Measurements from ENCODE around the gene RASSF6. TPM values are rescaled to one million over a fixed set of nuclear protein-coding genes. Genes with fewer than 3 reads are reported as not detected.

The RASSF6 gene, protein sequence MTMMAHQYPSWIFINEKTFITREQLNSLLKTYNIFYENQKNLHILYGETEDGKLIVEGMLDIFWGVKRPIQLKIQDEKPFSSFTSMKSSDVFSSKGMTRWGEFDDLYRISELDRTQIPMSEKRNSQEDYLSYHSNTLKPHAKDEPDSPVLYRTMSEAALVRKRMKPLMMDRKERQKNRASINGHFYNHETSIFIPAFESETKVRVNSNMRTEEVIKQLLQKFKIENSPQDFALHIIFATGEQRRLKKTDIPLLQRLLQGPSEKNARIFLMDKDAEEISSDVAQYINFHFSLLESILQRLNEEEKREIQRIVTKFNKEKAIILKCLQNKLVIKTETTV
- total RNA-seq (2021; fragmentation: NEBNext Ultra II Directional; extraction: Animal tissue kit (Norgen Biotek cat#: 25700)) (0.28 and 0.44 TPM in 2 replicates), polyA plus RNA-seq (2011; rRNA removed) (0.02 and 0.03 TPM in 2 replicates), polyA minus RNA-seq (2011; rRNA and poly(A)+ RNA removed) (0.13 and 0.20 TPM in 2 replicates)
- 0.03 TPM for polyA plus RNA-seq (2011; cell fraction: cytosol; rRNA removed)
- polyA plus RNA-seq (2011; cell fraction: nucleus; rRNA removed), result 0.06 TPM
- 0.06 to 0.09 TPM (median 0.08 TPM) in 3 of 4 replicates, not detected in the other for polyA plus RNA-seq (2012, experiment 1 of 2)
- not detected for polyA plus RNA-seq (2012, experiment 2 of 2)
- polyA plus RNA-seq (2013, experiment 1 of 2), result 0.55 TPM
- 0.55 TPM for polyA plus RNA-seq (2013, experiment 2 of 2)
- not detected for polyA minus RNA-seq (2011; cell fraction: cytosol; rRNA and poly(A)+ RNA removed)
- 1.4 TPM for polyA minus RNA-seq (2011; cell fraction: nucleus; rRNA and poly(A)+ RNA removed)
- long read RNA-seq, experiment 1, result 0 reads
- long read RNA-seq, experiment 2, full-length matches to known transcripts, result 1 of 1 reads
- long read RNA-seq, experiment 2, partial matches to known transcripts, result 0 of 1 reads
- long read RNA-seq, experiment 2, other reads (novel, unspliced or antisense), result 0 of 1 reads

- Histone ChIP-seq H2BK20ac (ENCODE audit: low read length) (no peak within 1 kb of the TSS), H3K9me3 (ENCODE audit: insufficient read depth in 2 of 2, low read depth in 1 of 2, low read length in 1 of 2) (no peaks in the 10 kb centered on the region), H2BK15ac (ENCODE audit: low read length) (no peak within 1 kb of the TSS), H3K9ac (replicated peaks in 1 of 4; ENCODE audit: extremely low read depth in 1 of 4, low read depth in 3 of 4, low read length in 3 of 4) (peak within 1 kb of the TSS in 1 of 4 experiments; percentile 22; a peak in 1 of 7 replicates), H4K8ac (ENCODE audit: extremely low read depth, insufficient read depth, low read length) (no peak within 1 kb of the TSS), H3K4ac (replicated peaks; ENCODE audit: insufficient read length, low read depth, low read length) (no peak within 1 kb of the TSS), H3K4me3 (ENCODE audit: extremely low read depth in 1 of 4, insufficient read depth in 2 of 4, low read depth in 3 of 4, low read length in 4 of 4) (peak within 1 kb of the TSS; percentile 27 to 55 (median 36); a peak in 5 of 8 replicates), H2BK12ac (ENCODE audit: low read depth, low read length) (no peak within 1 kb of the TSS), H3K79me1 (ENCODE audit: low read depth, low read length) (no peaks in the 10 kb centered on the region), H3K14ac (ENCODE audit: insufficient read length) (no peak within 1 kb of the TSS), H2BK5ac (ENCODE audit: low read depth, low read length) (no peak within 1 kb of the TSS), H2AK5ac (ENCODE audit: low read depth, low read length) (no peak within 1 kb of the TSS), H3K23me2 (ENCODE audit: low read depth, low read length) (no peaks in the 10 kb centered on the region), H3K4me1 (replicated peaks in 1 of 4; ENCODE audit: control insufficient read depth in 3 of 4, insufficient read depth in 4 of 4, low read length in 3 of 4) (peaks cover 0 to 5% (median 5%) of the 10 kb centered on the region in 4 experiments; a peak in 4 of 7 replicates), H3K27me3 (replicated peaks in 1 of 4; ENCODE audit: control insufficient read depth in 3 of 4, extremely low read depth in 1 of 4, insufficient read depth in 3 of 4, low read length in 3 of 4) (peaks cover 0 to 6% (median 3%) of the 10 kb centered on the region in 4 experiments; a peak in 2 of 7 replicates), H3K4me2 (ENCODE audit: insufficient read depth in 1 of 2, low read depth in 2 of 2, low read length in 2 of 2) (peak within 1 kb of the TSS; percentile 64 to 81), H4K20me1 (replicated peaks in 1 of 2; ENCODE audit: control insufficient read depth in 1 of 2, insufficient read depth in 2 of 2, low read length in 2 of 2) (no peaks in the 10 kb centered on the region), H3K79me2 (ENCODE audit: control insufficient read depth in 1 of 2, insufficient read depth in 2 of 2, low read length in 2 of 2) (no peaks in the 10 kb centered on the region), H3K36me3 (ENCODE audit: control insufficient read depth in 2 of 4, insufficient read depth in 4 of 4, low read length in 3 of 4) (no peaks in the 10 kb centered on the region), H3K56ac (replicated peaks; ENCODE audit: insufficient read length, low read depth, low read length) (no peak within 1 kb of the TSS), H2BK120ac (replicated peaks; ENCODE audit: low read depth, low read length) (no peak within 1 kb of the TSS), H3K23ac (ENCODE audit: insufficient read length) (no peak within 1 kb of the TSS), H2AFZ (ENCODE audit: low read length) (peak within 1 kb of the TSS; percentile 87), H3K18ac (ENCODE audit: extremely low read depth, low read length) (no peak within 1 kb of the TSS), H4K5ac (ENCODE audit: insufficient read length, low read depth, low read length) (no peak within 1 kb of the TSS), H3K27ac (ENCODE audit: low read depth, low read length) (no peak within 1 kb of the TSS), H4K91ac (replicated peaks; ENCODE audit: insufficient read length, low read length) (no peak within 1 kb of the TSS)
- FAIRE-seq, result peak; percentile 48
- POLR2A ChIA-PET (ENCODE audit: partially characterized antibody), result no interaction called here
- CTCF ChIA-PET (ENCODE audit: partially characterized antibody), result interaction anchor here (0.6 to 1.7 kb wide), 6 partner anchors 11 to 683 kb away, joined by 3 to 5 read pairs (median 4); no protein-coding TSS in a partner anchor
- peak; percentile 57 to 75 for DNase-seq (ENCODE audit: low read depth in 1 of 2, low spot score in 2 of 2)
- WGBS, 2 experiments (ENCODE audit: extremely low coverage in 1 of 2, insufficient coverage in 1 of 2, insufficient read length in 1 of 2, insufficient replicate concordance in 2 of 2, low coverage in 1 of 2, low lambda C conversion rate in 2 of 2, missing lambda C conversion rate in 1 of 2), result 7% methylated on average over 23 of the region's 24 CpGs; no CpG with 5 or more reads in 1 of the 2 experiments
- TF ChIP-seq BCL11A (IDR thresholded peaks at IDR 0.05; ENCODE audit: low read depth in 2 of 2, low read length in 2 of 2) (no peak), FOSL1 (IDR thresholded peaks at IDR 0.05; ENCODE audit: insufficient read depth, low read depth, low read length) (no peak), ASH2L (IDR thresholded peaks at IDR 0.05; ENCODE audit: low read length) (no peak), CHD2 (IDR thresholded peaks at IDR 0.05; ENCODE audit: low read length) (no peak), POLR2AphosphoS5 (IDR thresholded peaks at IDR 0.05; ENCODE audit: low read depth, low read length) (no peak), RNF2 (IDR thresholded peaks at IDR 0.05; ENCODE audit: borderline replicate concordance, low read depth, low read length, missing control alignments, poor library complexity, severe bottlenecking) (no peak), RAD21 (IDR thresholded peaks at IDR 0.05 in 1 of 2, conservative IDR thresholded peaks at IDR 0.05 in 1 of 2; ENCODE audit: low read depth in 2 of 2, low read length in 2 of 2) (peak in 1 of 2 experiments; percentile 12; a peak in 1 of 4 replicates), BACH1 (IDR thresholded peaks at IDR 0.05; ENCODE audit: low read length) (no peak)
Observed at GRCh38 chr4:73620115-73620792, at the start of gene RASSF6. RASSF6 (minus strand) TSS chr4:73620436; CDS start chr4:73611795, 8,641 bp downstream.

Data from H1 (cell line).